GM21447 (cell line): Measurements from ENCODE around the gene ANKMY2.
"Not testable (repeated sequence)": the region's sequence is repeated elsewhere in the genome, so short reads cannot be mapped to it uniquely, and the experiment has no call there.

Experiments used
- ATAC-seq: cut with Tn5 transposase; IDR thresholded peaks from one replicate; pipeline ENCODE4 v1.9.1; 2021; ENCODE audit not compliant: unreplicated experiment

The ANKMY2 gene

DNA sequence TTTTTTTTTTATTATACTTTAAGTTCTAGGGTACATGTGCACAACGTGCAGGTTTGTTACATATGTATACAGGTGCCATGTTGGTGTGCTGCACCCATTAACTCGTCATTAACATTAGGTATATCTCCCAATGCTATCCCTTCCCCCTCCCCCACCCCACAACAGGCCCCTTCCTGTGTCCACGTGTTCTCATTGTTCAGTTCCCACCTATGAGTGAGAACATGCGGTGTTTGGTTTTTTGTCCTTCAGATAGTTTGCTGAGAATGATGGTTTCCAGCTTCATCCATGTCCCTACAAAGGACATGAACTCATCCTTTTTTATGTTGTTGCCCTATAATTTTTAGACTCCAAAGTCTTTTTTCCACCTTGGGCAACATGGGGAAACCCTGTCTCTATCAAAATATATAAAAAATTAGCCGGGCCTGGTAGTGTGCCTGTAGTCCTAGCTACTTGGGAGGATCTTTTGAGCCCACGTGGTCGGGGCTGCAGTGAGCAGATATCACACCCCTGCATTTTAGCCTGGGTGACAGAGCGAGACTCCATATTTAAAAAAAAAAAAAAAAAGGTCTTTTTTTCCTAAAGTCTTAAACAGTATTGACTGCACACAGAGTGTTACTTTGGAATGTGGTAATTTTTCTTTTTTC, 14.4 kb upstream of the ANKMY2 start:
- ATAC-seq: not testable (repeated sequence)

DNA sequence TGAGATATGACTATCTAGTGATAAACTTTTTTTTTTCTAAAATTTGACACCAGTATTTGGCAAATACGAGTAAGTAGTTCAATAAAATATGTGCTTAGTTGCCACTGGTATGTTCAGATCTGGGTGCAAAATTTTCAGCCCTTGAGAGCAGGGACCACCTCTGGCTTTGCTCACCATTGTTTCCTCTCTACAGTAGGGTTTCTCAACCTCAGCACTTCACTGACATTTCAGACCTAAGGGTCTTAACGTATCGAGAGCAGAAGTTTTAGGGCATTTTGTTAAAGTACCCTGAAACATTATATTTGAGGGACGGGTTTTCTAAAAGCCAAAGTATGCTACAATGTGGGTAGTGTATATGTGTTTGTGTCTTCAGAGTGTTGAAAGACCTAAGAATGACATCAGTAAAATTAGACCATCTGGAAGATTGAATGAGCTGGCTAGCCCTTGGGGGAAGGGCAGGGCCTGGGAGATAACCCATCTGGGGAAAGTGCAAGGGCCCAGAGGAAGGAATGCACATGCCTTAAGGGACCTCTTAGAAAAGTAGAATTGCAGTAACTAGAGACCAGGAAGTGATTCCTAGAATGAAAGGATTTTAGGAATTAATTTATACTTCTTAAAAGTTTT, 12.2 kb upstream of the ANKMY2 start:
- no peak for ATAC-seq

DNA sequence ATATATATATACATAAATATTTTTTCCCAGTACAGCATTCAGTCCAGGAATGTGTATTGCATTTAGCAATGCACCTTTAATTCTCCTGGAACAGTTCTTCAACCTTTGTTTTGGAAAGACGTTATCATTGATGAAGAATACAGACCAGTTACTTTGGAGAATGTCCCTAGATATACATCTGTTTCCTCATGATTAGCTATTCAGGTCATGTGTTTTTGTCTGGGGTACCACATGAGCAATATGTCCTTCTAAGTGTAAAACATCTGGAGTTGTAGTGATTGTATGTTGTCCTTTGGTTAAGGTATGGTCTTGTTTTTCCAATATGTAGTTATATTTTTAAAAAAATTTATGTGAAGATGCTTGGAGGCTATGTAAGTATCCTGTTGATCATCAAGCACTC, 10.6 kb upstream of the ANKMY2 start:
- ATAC-seq: no peak

DNA sequence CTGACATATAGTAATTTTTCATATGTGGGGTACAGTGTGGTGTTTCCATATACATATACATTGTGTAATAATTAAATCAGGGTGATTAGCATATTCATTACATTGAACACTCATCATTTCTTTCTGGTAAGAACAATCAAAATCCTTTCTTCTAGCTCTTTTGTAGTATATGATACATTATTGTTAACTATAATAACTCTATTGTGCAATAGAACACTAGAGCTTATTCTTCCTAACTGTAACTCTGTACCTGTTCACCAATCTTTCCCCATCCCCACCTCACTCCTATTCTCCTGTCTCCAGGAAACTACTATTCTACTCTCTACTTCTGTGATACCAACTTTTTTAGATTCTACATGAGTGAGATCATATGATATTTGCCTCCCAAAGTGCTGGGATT, 9.8 kb upstream of the ANKMY2 start:
- ATAC-seq: no peak

DNA sequence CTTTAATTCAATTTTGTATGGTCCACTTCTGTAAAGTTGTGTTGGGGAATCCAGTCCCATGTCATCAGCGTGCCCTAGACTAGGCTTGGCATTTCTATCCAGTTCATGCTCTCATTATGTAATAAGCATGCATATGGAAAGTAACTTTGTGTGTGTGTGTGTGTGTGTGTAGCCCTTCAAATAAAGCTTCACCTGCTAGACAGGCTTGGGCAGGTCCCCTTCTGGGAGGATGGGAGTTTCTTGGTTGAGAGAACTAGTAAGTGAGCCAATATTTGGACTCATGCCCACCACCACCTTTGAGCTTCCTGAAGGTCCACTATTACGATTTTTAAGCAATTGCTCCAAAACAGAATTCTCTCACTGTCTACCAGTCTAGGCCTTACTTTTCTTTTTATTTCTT, 7.3 kb upstream of the ANKMY2 start:
- no peak for ATAC-seq

DNA sequence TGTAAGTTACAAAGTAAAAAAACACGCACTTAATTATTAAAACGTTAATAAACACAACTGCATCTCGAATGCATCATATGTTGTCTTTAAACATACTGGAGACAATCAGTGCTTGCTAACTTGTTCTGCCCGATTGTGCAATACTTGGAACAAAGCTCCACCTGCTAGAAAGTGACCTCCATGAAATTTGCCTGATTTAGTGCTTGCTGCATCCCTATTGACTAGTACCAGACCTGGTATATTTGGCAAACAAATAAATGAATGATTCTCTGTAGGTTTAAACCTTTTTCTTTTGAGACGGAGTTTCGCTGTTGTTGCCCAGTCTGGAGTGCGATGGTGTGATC, 6.7 kb upstream of the ANKMY2 start:
- no peak for ATAC-seq

DNA sequence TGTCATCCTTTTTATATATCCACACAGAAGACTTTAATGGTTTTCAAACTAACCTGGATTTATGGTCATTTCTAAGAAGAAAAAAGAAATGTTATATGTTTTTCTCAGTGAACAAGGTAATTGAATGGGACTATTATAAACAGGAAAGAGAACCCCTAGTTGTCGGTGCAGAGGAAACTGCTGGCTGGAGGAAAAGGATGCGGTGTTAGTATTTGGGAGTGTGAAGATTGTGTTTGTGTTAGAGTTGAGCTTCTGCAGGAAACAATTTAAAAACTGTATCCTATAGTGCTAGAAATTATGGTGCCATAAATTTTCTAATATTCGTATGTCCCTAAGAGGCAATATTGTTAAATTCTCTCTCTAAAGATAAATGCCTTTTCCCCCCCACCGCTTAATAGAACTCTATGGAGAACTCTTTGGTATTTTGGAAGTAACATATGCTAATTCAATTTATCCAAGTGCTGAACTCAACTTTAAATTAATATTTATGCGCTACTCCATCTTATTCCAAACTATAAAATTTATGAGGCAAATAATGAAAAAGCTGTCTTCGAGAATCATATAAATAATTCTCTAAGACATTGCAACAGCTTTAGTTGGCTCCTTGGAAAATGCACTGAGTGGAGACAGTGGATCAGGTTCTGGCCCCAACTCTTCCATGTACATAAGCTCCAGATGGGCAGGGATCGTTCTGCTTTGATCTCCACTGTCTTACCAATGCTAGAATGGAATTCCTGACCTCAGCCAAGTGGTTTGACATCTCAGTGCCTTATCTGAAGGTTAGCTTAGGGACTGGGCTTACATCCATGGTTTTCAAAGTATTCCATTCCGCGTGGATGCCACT, 6.1 kb upstream of the ANKMY2 start:
- no peak for ATAC-seq

DNA sequence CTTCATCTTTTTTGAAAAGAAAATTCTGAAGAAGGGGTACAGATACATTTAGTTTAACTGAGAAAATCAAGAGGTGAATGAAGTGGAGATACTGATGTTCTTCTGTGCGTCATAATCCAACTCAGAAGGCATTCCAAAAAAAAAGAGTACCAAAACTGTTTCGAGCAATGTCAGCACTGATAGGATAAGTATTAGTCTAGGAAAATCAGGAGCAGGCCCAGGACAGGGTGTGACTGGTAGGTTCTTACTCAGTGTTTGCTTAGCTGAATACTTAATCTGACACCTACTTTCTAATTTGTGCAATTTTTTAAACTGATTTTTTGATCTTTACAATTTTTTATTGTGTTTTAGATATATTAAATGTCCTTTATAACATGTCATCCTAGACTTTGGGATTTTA, 4.7 kb upstream of the ANKMY2 start:
- ATAC-seq: no peak

DNA sequence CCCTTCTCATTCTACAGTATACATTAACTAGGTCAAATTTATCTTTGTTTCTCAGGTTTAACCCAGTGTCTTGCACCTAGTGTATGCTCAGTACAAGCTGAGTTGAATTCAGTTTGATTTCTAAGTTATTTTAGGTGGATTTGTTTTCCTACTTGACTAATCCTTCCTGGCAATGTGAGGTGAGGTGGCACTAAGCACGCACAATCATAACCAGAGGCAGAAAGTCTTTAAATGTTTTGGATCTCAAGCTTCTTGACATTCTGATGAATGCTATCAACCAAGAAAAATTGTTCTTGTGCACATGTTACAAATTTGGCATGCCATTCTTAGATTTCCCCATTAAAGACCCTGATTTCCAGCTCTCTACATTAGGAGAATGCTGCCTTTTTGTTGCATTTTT, 3.6 kb upstream of the ANKMY2 start:
- ATAC-seq: no peak

DNA sequence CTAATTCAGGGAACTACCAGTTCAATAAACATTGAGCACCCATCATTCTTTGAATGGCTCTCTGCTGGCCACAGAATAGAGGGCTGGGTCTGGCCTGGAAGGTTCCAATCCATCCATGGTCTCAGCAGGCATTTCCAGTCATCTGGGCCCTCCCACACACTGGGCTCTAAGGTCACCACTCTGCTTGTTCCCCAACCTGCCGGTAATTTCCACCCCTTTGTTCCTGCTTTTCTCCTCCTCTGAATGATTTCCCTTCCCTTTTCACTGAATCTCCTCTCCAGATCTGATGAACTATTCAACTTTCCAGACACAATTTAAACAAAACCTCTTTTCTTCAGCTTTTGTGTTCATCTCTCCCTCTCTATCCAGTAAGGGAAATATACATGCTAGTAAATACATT, 3.0 kb upstream of the ANKMY2 start:
- no peak for ATAC-seq

DNA sequence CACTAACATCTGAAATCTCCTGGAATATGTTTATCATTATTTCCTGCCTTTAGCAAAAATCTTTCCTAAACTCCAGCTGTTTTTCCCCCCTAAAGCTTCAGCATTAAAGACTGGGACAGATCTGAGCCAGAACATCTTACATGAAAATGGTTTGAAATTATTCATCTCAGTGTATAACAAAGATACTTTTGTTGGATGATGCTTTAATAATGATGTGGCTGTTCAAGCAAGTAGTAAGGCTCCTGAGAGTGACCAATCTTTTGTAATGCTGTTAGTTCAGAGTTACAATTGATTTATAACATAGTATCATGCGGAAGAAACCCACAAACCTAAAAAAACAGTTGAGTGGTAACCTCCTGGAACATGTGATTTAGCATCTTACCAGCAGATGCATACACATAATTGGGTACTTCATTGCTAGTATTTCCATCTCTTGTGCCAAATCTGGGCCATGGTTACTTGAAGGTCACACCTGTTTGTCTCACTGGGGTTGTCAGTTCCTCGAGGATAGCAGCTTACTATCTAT, 1.9 kb upstream of the ANKMY2 start:
- ATAC-seq: no peak

DNA sequence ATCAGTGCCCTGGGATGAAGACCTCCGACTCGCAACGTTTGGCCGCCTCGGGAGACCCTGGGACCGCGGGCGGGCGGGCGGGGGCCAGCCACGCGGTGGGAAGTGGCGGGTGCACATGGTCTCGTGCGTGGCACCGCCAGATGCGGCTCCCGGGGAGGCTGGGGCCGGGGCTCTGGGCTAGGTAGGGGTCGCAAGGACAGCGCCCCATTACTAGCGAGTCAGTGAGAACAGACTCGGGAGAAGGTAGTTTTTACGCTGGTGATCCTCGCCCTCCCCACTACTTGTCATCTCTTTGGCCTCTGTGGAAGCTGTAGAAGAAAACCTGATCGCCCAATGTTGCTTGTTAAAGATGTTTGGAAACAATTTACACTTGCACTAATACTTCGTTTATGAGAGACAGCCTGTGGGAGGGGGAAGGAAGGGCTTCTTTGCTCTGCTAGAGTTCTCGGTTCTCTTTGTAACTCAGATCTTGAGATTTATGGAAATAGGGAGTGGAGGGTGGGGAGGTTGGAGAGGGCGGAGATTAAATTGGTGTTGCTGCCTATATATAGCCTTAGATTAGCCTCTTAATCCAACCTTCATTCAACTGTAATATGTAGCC, 1.0 kb upstream of the ANKMY2 start:
- no peak for ATAC-seq

DNA sequence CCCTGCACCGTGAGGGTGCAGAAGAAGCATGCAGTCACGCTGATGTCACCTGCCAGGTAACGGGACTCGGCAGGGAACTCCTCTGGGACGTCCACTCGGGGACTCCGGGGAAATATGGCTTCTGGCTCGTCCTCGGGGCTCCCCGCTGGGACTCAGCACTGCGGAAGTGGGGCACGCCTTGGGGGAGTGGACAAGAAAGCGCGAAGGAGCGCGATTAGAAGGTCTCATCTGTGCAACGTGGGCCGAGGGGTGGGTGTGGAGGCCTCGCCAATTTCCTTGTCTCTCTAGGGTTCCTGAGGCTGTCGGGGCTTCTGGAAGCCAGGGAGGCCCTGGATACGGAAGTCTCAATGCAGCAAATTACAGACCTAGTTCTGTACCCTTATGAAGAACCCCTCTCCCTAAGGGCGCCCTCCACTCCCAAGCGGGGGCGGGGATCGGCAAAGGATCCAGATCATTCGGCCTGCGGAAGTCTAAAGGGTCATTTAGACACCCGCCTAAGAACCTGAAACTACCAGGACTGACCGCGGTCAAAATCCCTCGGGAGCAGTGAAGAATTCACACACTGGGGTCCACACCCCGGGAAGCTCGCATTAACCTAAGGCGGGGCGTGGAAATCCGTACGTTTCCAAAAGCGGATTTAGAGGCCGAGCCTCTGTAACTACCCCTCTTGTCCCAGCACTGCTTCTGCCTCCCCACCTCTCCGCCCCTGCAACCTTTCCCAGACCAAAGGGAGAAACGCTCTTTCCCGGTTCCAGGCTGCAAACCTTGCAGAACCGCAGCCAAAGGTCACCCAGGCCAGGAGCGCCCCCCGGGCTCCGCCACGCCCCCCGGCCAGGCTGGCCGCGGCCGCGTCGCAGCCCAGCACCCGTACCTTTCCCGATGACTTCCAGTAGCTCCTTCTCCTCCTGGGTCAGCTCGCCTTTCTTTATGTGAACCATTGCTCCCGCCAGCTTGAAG, 640 bp downstream of the ANKMY2 start:
- ATAC-seq: no peak

DNA sequence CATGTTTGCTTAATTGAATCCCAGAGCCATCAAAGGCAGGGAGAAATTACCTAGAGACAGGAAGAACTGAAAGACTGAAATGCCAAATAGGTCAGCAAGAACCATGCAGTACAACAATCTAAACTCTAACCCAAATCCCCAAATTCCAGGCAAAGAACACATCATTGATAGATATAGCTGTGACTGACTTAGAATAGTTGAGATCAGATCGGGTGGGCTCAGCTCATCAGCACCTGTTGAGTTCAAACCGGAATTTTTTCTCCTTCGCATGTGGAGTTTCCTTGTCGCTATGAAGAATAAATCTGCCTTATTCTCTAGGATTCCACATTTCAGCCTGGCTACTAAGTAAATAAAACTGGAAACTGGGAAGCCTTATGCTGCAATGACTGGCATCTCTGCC, 1.4 kb downstream of the ANKMY2 start:
- ATAC-seq: no peak

DNA sequence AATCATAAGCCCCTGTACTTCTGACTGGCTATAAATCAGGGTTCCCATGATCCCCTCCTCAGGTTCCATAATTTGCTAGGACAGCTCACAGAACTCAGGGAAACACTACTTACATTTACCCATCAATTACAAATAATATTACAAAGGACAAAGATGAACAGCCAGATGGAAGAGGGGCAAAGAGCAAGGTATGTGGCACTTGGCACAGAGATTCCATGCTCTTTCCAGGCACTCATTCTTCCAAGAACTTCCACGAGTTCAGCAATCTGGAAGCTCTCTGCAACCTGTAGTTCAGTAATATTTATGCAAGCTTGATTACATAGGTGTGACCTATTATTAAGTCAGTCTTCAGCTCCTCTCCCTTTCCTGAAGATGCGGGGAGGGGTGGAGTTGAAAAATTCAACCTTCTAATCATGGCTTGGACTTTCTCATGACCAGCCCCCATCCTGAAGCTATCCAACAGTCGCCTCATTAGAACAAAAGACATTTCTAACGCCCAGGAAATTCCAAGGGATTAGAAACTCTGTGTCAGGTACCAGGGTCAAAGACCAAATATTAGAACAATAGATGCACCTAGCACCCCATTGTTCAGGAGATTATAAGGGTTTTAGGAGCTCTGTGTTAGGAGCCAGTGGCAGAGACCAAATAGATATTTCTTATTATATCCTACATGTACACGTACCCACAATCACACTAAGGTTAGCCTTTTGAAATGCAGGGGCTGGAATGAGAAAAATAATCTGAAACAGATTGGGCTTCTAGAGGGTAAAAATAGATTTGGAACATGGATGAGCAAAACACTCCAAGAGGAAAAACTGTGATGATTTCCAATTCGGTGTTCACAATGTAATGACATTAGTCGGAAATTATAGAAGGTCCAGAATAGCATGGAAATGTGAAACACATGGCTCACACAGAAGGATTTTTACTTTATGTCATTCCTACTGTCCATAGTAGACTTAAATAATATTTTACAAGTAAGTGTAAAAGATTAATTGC, 7.0 kb downstream of the ANKMY2 start:
- ATAC-seq: no peak

DNA sequence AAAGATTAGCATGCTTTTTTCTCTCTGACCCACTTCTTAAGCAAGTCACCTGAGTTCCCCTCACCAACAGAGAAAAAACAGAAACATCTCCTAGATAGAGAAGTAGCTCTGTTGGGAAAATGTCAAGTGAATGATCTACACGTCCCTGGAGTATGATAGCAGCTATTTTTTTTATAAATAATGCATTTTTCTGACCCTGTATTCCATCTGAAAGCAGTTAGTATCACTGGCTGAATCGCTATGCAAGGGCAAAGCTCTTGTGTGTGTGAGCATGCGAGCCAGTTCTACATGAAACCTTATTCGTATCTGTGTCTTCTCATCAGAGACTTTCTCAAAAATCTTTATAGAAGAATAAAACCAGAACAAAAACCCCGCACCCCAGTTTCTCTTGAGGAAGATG, 8.2 kb downstream of the ANKMY2 start:
- no peak for ATAC-seq

DNA sequence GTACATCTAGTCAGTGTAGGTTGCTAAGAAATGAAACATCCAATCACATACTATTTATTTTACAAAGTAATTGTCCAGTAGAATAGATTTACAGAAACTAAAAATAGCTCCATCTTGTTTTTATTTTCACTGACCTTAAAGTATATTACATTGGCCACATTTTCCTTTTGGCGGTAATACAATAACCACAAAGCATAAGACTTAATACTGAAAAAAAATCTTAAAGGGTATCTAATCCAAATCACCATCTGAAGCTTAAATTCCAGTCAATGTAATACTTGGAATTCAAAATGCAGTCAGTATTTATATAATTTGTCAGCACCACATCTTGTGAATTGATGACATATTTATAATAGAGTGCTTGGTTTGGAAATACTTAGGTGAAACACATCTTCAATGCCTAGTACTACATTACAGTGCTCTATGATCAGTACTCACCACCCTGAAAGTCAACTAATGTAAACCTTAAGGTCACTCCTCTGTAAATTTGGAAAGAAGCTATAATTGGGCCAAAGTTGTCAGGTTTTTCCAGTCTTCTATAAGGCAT, 8.9 kb downstream of the ANKMY2 start:
- ATAC-seq: no peak

DNA sequence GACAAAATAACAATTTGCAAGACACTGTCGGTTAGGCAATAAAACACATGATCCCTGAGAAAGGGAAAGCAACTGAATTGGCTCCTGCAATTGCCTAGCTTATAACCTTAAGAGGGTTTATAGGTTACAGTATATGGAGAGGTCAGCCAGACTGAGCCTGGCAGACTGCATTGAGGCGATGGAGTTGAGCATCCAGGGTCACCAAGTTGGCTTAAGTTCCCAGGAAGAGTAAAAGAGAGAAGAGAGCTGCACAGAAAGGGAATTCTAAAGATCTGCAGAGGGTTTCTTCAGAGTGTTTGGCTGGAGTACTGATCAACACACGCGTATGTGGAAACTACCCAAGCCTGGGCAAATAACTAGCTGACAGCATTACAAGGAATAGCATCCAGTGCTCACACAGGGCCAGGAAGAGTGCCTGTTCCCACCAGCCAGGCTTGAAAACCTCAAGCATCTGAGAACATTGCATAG, 11.2 kb downstream of the ANKMY2 start:
- ATAC-seq: no peak

DNA sequence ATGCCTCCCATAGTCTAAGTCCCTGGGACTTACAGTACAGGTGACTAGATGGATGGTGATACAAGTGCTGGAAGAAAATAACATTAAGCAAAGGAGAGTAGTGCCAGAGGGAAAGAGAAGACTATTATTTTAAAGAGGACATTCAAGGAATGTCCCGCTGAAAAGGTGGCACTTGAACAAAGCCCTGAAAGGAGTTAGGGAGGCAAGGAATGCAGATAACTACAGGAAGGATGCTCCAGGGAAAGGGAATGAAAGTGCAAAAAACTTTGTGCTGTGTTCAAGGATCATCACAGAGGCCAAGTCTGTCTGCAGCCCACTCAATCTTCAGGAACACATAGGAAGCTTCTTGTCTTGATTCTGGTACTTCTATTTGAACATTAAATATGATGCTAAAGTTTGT, 14.9 kb downstream of the ANKMY2 start:
- ATAC-seq: no peak
